GM18870 (cell line): ENCODE results near the gene INMT.

Experiments used
- ATAC-seq: cut with Tn5 transposase; IDR thresholded peaks from one replicate; pipeline ENCODE4 v1.9.1; 2021; ENCODE audit warnings: moderate library complexity; ENCODE audit not compliant: unreplicated experiment

The INMT gene

DNA sequence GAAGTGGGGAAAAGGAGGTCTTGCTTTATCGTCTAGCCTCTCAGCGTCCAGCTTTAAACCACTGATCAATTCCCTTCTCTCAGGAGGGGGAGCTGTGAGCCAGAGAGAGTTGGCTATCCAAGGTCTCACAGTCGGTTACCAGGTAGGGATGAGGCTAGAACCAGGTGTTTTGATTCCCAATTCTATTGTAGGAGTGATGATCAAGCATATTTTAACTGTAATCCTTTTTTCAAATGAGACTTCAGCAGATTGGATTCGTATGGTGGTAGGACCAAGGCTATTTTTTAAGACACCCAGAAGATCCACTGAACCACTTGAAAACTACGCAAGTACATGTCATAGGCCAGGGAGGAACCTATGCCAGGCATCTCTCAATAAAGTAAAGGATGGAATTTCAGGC lies 27.6 kb downstream of the INMT start:
- ATAC-seq, result no peak

DNA sequence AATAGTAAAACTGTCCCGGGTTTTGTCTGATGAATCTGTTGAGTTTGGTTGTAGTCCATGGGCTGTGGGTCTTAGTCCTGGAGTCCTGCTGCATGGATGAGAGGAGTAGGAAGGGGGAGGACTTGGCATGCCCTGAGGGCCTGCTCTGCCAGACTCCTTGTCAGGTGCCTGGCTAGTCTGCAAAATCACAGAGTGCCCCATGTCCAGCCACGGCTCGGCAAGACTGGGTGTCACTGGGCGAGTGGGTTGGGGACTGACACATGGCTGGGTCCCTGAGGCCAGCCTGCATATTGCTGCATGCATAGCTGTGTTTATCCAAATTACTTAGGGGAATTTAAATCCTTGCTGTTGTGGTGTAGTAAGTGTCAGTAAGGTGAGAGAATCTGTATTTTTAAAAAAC lies 29.0 kb downstream of the INMT start:
- no peak for ATAC-seq

DNA sequence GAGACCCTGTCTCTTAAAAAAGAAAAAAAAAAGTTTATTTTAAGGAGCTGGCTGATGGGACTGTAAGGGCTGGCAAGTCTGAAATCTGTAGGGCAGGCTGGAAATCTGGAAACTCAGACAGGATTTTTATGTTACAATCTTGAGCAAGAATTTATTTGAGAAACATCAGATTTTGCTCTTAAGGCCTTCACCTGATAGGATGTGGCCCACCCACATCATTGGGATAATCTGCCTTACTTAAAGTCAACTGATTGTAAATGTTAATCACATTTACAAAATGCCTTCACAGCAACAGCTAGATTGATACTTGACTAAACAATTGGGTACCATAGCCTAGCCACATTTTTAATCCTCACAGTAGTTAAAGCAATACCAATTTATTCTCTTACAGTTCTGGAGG lies 30.8 kb downstream of the INMT start:
- no peak for ATAC-seq

DNA sequence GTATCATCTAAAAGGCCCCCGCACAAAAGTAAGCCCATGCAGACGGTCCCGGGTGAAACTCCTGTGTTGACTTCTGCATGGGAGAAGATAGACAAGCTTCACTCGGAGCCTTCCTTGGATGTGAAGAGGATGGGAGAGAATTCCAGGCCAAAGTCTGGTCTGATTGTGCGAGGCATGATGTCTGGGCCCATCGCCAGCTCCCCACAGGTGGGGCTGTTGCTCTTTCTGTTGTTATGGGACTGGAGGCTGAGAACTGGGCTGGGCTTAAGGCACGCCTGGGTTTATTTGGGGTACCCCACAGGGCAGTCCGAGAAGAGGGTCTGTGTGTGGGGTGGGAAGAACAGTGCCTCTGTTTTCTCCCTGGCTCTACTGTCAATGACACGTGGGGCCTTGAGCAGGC lies 33.9 kb downstream of the INMT start:
- no peak for ATAC-seq

DNA sequence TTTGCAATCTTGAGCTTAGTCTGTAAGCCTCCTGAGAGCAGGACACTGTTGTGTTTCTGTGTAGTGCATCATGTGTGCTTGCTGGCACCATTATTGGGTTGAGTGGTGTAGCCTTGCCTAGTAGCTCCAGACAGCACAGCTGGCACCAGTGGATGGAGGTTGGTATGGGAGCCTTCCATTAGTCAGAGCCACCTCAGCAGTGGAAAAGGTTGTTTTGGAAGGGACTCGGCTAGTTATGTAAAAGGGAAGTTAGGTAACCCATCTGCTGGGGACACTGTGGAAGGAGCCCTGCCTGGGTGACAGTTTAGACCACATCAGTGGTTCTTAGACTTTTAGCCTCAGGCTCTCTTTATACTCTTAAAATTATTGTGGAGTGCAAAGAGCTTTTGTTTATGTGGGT lies 35.6 kb downstream of the INMT start:
- no peak for ATAC-seq

DNA sequence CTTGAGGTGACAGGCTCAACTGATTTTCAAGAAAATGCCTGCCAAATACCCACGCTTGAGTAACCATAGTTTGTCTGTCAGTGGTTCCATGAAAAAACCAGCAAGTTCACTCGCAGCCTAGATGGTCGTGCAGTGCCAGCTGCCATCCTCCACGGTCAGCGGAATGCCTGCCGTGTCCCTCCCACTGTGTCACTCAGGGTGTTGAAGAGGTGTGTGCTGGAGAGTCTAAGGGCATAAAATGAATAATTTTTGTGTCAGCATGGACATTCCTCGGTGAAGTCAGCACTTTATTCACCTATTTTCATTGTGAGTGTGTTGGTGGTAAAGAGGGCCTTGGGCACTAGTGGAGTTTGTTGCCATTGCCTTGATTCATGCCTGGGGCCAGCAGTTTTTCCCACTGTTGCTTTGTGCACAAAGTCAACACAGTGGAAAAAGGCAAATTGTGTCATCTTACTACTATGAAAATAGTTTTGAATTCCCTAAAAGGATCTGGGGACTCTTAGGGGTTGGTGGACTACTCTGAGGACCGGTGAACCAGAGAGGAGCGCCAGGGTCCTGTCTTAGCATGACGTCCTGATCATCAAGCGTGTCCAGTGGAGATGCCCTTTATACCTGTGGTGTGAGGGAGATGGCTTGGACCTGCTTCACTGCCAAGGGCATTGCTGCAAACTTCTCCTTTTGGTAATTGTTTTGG lies 36.9 kb downstream of the INMT start:
- ATAC-seq, result no peak

DNA sequence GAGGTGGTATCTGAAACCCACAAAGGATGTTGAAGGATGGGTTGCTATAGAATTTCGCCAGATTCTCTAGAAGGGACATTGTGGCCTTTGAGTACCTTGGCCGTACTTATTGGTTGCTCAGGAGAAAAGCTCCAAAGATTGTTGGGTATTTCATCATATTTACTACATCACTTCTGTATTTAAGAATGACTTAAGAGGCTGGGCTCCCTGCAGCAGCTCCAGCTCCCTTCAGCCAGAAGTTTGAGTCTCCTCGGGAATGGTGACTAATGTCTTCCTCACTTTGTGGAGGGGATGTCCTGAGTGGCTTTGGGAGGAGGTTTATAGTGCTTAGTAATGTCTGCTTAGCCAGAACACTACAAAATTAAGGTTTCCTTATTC lies 37.4 kb downstream of the INMT start:
- ATAC-seq, result no peak

DNA sequence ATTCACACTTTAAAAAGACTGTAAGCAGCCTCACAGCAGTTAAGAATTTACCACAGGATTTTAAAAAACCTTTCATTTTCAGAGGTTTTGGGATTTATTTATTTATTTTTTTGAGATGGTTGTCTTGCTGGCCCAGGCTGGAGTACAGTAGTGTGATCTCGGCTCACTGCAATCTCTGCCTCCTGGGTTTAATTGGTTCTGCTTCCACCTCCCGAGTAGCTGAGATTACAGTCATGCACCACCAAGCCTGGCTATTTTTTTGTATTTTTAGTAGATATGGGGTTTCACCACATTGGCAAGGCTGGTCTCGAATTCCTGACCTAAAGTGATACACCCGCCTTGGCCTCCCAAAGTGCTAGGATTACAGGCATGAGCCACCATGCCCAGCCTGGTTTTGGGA lies 38.4 kb downstream of the INMT start:
- ATAC-seq, result no peak

DNA sequence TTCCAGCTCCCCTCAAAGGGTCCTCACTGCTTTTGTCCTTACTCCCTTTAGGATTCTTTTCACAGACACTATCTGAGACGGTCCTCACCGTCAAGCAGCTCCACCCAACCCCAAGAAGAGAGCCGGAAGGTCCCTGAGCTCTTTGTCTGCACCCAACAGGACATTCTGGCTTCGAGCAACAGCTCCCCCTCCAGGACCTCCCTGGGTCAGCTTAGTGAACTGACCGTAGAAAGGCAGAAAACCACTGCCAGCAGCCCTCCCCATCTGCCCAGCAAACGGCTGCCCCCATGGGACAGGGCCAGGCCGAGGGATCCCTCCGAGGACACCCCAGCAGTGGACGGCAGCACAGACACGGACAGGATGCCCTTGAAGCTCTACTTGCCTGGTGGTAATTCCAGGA lies 39.2 kb downstream of the INMT start:
- ATAC-seq, result no peak

DNA sequence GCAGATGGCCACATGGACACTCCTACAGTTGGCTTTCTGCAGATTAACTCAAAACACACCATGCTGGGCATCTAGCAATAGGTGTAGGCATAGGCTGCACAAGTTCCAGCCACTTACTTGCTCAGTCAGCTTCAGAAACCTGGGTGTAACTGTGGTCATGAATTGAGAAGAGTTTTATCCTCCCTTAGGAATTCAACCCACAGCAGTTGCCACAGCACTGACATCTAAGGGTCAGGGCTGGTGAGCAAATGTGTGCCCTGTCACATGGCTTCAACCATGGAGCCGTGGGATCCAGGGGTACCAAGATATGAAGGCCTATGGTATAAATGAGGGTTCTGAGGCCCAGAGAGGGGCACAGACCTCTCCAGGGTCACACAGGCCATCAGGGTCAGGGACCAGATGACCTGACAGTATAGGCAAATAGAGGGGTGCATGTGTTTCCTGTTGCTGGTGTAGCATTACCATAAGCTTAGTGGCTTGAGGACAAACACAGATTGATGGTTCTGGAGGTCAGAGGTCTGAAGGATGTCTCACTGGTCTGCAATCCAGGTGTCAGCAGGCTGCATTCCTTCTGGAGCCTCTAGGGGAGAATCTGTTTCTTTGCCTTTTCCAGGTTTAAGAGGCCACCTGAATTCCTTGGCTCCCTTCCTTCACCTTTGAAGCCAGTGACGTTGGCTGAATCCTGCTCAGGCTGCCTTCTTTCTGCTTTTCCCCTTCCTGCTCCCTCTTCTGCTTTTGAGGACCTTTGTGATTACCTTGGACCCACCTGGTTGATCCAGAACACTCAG lies 43.4 kb downstream of the INMT start:
- ATAC-seq, result no peak

DNA sequence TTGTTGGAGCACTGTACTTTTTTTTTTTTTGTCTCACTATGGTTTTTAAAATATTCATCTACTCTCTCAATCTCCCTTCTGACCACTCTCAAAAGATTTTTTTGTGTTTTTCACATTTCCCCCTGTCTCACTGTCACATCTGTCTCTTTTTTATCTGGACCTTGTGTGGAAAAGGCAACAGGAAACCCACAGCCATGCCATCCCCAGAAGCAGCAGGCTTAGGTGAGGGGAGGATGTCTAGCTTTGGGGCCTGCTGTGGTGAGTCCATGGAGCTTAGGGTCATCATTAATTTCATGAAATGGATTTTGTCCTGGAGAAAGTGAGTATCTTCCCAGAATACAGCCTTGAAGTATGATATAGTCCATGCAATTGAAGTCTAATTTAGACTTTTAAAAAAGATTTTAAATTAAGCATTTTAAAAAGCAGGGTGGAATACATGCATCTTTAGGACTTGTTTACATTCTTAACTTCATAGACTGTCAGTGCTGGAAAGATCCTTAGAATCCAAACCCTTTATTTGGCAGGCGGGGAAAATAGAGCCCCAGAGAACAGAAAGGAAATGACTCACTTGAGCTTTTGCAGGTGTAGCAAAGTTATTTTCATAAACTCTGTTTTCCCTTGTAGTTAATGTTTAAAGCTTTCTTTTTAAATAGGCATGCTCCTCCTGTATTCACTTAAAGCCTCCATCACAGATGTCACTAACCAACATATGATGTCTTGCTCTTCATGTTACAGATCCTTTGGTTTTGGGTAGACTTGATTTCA lies 44.4 kb downstream of the INMT start:
- peak; percentile 19 for ATAC-seq

DNA sequence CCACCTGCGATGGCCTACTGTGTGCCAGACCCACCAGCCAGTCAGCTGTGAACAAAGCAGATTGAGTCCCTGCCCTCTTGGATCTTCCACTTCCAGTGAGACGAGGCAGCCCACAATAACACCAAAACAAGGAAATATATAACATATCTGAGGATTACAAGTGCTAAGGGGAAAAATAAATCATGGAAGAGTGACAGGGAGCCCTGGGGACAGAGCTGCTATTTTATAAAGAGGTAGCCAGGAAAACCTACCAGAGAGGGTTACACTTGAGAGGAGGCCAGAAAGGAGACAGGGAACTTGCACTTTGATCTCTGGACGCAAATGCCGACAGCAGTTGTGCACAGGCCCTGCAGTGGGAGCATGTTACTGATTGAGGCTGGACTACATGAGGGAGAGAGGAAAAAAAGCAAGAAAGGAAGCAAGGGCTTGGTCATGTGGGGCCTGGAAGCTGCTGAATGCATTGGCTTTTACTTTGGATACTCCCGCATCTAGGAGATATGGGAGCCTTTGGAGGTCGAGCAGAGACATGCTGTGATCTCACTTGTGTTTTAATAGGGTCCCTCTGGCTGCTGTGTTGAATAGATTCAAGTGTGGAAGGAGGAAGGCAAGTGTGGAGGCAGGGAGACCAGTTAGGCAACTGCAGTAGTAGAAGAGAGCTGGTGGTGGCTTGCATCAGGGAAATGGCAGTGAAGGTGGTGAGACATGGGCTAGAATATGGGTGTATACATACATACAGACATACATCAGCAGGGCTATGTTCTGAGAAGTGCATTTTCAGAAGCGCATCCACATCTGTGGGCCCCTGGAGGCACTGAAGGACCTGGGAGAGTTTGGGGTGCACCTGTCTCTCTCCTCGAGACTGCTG lies 45.5 kb downstream of the INMT start:
- ATAC-seq, result no peak

DNA sequence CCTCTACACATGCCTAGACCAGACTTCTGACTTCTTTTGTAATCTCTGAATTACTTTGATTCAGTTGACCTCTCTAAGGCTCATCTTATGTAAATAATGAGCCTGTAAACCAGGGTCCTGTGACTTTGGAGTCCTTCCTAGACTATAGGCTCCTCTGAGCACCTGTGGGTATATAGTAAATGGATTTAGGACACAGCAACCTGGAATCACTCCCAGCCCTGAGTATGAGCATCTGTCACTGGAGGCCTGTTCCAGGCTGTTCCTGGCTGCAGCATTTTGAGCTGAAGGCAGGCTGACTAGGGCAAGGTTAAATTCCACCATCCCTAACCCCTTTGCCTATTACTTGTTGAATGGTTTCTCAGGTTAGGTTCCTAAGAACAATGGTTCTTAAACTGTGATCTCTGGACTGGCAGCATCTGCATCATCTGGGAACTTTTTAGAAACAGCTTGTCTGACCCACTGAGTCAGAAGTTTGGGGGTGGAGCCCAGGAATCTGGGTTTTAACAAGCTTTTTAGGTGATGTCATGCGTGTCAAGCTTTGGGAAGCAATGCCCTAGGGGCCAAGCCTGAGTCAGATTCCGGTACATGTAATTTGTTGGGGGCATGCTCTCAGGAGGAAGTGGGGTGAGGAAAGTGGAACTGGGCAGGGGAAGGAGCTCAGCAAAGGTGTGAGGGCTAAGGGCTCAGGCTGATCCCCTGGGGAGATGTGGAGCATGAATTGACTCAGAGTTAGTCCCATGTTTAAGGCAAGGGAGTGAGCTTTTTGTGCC lies 47.5 kb downstream of the INMT start:
- peak; percentile 79 for ATAC-seq

DNA sequence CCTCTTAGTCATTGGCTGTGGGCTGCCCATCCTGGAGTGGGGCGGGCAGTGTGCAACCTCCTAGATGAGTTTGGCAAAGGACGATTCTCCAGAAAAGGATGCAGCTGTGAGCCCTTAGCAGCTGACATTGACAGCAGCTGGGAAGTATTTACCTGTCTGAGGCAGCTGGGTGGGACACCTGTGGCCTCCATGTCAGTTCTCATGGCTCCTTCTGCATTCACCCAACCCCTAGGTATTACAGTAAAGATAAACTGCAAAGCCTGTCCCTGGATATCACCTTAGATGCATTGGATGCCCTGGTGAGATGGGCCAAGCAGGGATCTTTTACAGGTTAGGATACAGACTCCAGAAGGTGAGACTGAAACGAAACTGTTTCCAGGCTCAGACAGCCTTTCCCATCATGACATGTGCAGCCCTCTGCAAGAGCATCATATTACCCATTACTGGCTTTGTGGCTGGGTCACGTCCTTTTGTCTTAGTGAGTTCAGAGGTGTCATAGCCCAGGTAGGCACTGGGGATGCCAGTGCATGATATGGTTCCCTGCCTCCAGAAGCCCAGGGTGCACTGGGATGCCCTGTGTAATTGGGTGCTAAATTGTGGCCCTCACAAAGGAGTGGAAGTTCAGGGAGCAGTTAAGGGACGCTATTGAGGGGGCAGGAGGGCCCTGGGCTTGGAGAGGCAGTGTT lies 48.2 kb downstream of the INMT start:
- ATAC-seq, result no peak

DNA sequence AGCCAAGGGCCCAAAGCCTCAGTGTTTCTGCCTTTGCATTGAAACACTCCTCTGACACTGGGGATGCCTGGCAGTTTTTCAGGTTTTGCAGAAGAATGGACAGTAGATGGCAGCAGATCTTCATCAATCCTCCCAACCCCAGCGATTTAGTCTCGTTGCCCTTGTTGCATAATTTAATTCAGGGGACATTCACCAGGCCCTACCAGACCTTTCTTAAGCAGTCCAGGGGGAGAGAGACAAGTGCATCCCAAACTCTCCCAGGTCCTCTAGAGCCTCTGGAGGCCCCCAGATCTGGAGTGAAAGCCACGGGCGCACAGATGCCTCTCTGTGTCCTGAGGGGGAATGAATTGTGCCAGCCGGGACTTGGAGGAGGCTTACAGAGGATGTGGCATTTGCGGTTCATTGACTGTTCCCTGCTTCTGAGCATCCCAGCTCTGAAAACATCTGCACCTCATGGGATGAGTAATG lies 48.9 kb downstream of the INMT start:
- ATAC-seq, result peak; percentile 18

DNA sequence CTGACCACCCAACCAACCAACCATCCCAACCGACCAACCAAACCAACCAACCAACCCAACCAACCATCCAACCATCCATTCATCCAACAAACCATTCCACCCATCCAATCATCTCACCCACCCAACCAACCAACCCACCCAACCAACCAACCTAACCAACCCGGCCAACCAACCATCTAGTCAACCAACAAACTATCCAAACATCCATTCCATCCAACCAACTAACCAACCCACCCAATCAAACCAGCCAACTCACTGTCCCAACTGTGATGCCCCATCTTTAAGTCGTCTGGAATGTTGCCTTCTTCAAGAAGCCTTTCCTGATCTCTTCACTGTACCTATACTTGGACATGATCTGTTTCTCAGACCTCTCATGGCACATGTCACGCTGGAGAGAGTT lies 50.9 kb downstream of the INMT start:
- ATAC-seq, result no peak

DNA sequence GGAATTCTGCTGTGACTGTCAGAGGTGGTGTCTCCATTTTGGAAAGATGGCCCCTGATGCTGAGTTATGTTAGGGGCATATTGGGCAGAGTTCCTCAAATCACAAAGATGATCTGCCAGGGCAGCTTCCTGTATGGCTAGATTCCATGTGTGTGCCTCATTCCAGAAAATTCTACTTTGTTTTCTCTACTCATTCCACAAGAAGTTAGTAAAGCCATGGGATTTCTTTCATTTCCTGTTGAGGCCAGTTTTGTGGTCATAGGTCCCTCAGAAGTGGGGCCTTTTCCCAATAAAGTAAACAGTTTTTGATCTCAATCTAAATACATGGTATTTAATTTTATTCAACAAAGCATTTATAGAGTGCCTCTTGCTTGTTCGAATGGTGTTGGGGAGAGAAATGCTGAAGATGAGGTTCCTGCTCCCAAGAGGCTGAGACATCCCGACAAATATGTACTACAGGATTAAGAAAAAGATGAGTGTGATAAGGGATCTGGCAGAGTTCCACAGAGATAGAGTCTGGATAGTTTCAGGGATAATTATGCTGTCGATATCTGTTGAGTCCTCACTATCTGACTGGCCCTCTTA lies 52.2 kb downstream of the INMT start:
- ATAC-seq, result no peak

DNA sequence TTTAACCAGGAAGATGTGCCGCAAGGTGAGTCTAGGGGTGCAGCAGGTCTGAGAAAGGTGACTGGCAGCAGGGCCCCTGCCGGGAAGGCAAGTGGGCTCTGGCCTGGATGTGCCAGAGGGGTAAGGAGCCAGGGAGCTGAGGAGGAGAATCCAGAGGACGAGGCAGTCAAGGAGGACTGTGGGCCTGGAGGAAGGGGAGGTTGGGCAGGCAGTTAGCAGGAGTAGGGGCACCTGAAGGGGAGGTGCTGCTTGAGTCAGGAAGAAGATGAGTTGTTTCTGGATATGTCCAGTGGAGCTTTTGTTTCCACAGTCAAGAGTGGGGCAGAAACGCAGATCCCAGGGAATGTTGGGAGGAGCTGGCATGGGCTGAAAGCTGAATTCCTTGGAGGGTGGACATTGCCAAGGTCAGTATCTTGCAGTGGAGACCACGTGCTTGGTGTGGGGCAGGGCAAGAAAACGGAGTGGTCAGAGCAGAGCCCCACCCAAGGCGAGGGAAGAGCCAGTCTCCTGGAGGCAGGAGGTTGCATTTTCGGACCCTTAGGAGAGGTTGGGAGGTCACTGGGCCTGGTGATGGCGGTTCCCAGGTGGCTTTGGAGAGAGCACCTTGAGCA lies 53.3 kb downstream of the INMT start:
- no peak for ATAC-seq

DNA sequence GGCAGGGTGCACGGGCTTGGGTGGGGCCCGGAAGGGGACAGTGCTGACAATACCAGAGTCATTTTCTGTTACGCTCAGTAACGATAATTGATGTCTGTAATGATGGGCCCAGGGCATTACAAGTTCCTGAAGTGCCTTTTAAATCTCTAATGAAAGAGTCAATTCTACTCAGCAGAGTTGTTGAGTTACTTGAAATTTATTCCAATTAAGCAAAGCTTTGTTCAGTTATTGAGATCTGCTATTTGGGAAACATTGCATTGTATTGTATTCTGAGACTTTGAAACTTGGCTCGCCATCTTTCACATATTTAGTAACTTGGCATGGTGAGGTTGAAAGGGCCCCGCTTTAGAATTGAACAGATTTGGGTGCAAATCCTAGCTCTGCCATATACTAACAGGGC lies 54.0 kb downstream of the INMT start:
- ATAC-seq, result no peak
